PFSK-1 (cell line): ENCODE measurements around the gene DGKG.
A peak's percentile ranks its signal among the peaks of the same experiment; 100 is the strongest.

Source experiments
- FOXP2 ChIP-seq: optimal IDR thresholded peaks from 2 replicates; pipeline ENCODE3; 2011; ENCODE audit warnings: borderline replicate concordance, control low read depth, inconsistent platforms; ENCODE audit not compliant: insufficient read depth; ENCODE audit errors: extremely low read length, extremely low read depth
- POLR2AphosphoS5 ChIP-seq: IDR thresholded peaks from 2 replicates; pipeline ENCODE4 v1.6.1; 2012; ENCODE audit warnings: low read depth, mild to moderate bottlenecking, control low read depth, low read length, moderate library complexity
- REST ChIP-seq, 2 experiments: IDR thresholded peaks; 2 replicates each; pipeline versions ENCODE4 v1.6.1 to v1.8.0; 2011 to 2012; ENCODE audit warnings: low read depth in 2 of 2, low read length in 2 of 2, control low read depth in 1 of 2, inconsistent platforms in 1 of 2, mild to moderate bottlenecking in 1 of 2, moderate library complexity in 1 of 2; ENCODE audit not compliant: insufficient read depth in 1 of 2
- SIN3A ChIP-seq: IDR thresholded peaks from 2 replicates; pipeline ENCODE4 v1.6.1; 2012; ENCODE audit warnings: mild to moderate bottlenecking, low read length, moderate library complexity, borderline replicate concordance; ENCODE audit not compliant: insufficient read depth
- TAF1 ChIP-seq: IDR thresholded peaks from 2 replicates; pipeline ENCODE4 v1.6.1; 2012; ENCODE audit warnings: low read length, control low read depth, borderline replicate concordance; ENCODE audit not compliant: insufficient read depth

DGKG gene

GRCh38 chr3:186246941-186247340 is 115.1 kb downstream of the DGKG start:
- TF ChIP-seq POLR2AphosphoS5 (no peak), SIN3A (no peak), TAF1 (no peak), FOXP2 (no peak)

- TF ChIP-seq FOXP2 (no peak), TAF1 (no peak), SIN3A (no peak), POLR2AphosphoS5 (no peak), REST (IDR thresholded peaks at IDR 0.05; ENCODE audit: insufficient read depth in 1 of 2, low read depth in 2 of 2, low read length in 2 of 2) (no peak)
Measured at GRCh38 chr3:186244016-186244415, 118.0 kb downstream of the DGKG start.

GRCh38 chr3:186241910-186242821 is 119.9 kb downstream of the DGKG start:
- TF ChIP-seq FOXP2 (peak; percentile 57), REST (IDR thresholded peaks at IDR 0.05; ENCODE audit: insufficient read depth in 1 of 2, low read depth in 2 of 2, low read length in 2 of 2) (no peak), POLR2AphosphoS5 (no peak), SIN3A (no peak), TAF1 (no peak)

DNA sequence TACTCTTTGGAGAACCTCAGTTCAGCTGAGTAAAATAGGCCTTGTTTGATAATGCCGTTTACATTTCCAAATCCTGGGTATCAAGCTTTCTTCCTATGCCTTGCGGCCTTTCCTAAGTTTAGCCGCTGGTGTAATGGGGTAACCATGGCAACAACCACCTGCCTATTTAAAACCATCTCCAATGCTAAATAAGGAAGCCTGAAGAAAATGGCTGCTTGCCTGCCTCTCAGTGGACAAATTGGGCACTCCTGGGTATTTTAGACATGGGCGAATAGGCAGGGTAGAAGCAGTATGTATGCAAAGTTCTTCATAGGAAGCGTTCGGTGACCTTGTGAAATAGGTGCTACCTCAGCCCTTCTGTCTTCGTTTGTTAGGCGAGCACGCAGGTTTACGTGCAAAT is 122.7 kb downstream of the DGKG start:
- TF ChIP-seq FOXP2 (no peak), POLR2AphosphoS5 (no peak), TAF1 (no peak), SIN3A (no peak), REST (IDR thresholded peaks at IDR 0.05; ENCODE audit: insufficient read depth in 1 of 2, low read depth in 2 of 2, low read length in 2 of 2) (no peak)

GRCh38 chr3:186237915-186238314 is 124.1 kb downstream of the DGKG start:
- TF ChIP-seq FOXP2, result no peak
- TF ChIP-seq TAF1, result no peak

GRCh38 chr3:186236357-186237020 is 125.5 kb downstream of the DGKG start:
- TF ChIP-seq TAF1 (no peak), POLR2AphosphoS5 (no peak), FOXP2 (no peak), REST (IDR thresholded peaks at IDR 0.05; ENCODE audit: insufficient read depth in 1 of 2, low read depth in 2 of 2, low read length in 2 of 2) (no peak), SIN3A (no peak)
